ENCODE results near the gene CHD6.
A peak's percentile ranks its signal among the peaks of the same experiment; 100 is the strongest.

CHD6 gene

GRCh38 chr20:41617059-41617901, 897 bp downstream of the CHD6 start:
- DNase-seq (ENCODE audit: low spot score): peak; percentile 76
- peak overlapping the region; percentile 8 to 90 for H3K27ac ChIP-seq
- no peak for TF ChIP-seq CTCF (IDR thresholded peaks at IDR 0.05)
- peak overlapping the region; percentile 91 for H3K4me3 ChIP-seq

GRCh38 chr20:41616228-41616627, 1.9 kb downstream of the CHD6 start:
- Histone ChIP-seq H3K27ac (no peak overlapping the region), H3K4me3 (no peak overlapping the region)
- TF ChIP-seq CTCF (IDR thresholded peaks at IDR 0.05): no peak
- DNase-seq (ENCODE audit: low spot score): no peak

- no peak for TF ChIP-seq CTCF (IDR thresholded peaks at IDR 0.05)
- DNase-seq (ENCODE audit: low spot score): no peak
- no peak overlapping the region for H3K4me3 ChIP-seq
- H3K27ac ChIP-seq: no peak overlapping the region
Observed at GRCh38 chr20:41615676-41616075, 2.5 kb downstream of the CHD6 start.

GRCh38 chr20:41615110-41615509, 3.1 kb downstream of the CHD6 start:
- Histone ChIP-seq H3K27ac (no peak overlapping the region), H3K4me3 (no peak overlapping the region)
- no peak for TF ChIP-seq CTCF (IDR thresholded peaks at IDR 0.05)
- no peak for DNase-seq (ENCODE audit: low spot score)

- no peak for TF ChIP-seq CTCF (IDR thresholded peaks at IDR 0.05)
- DNase-seq (ENCODE audit: low spot score): no peak
Observed at GRCh38 chr20:41613321-41613720, 4.9 kb downstream of the CHD6 start.

GRCh38 chr20:41609474-41609873, 8.7 kb downstream of the CHD6 start:
- no peak for TF ChIP-seq CTCF (IDR thresholded peaks at IDR 0.05)
- Histone ChIP-seq H3K27ac (no peak overlapping the region), H3K4me3 (no peak overlapping the region)
- no peak for DNase-seq (ENCODE audit: low spot score)

More at GRCh38 chr20:41613321-41613720, 4.9 kb downstream of the CHD6 start:
- Histone ChIP-seq H3K27ac (no peak overlapping the region), H3K4me3 (no peak overlapping the region)

GRCh38 chr20:41608606-41609005, 9.6 kb downstream of the CHD6 start:
- no peak for TF ChIP-seq CTCF (IDR thresholded peaks at IDR 0.05)
- DNase-seq (ENCODE audit: low spot score): no peak
- Histone ChIP-seq H3K27ac (no peak overlapping the region), H3K4me3 (no peak overlapping the region)
